ENCODE data around the gene MAP3K10.
A peak's percentile ranks its signal among the peaks of the same experiment; 100 is the strongest.
"Not testable (repeated sequence)": the region's sequence is repeated elsewhere in the genome, so short reads cannot be mapped to it uniquely, and the experiment has no call there.

The MAP3K10 gene

GRCh38 chr19:40165362-40165937 is 25.8 kb upstream of the MAP3K10 start:
- Histone ChIP-seq H4K8ac (ENCODE audit: low read depth, low read length) (no peak overlapping the region), H2BK12ac (ENCODE audit: low read length) (no peak overlapping the region), H3K23ac (ENCODE audit: low read depth, low read length, poor library complexity) (no peak overlapping the region), H3K18ac (ENCODE audit: low read length) (no peak overlapping the region), H3K9ac (ENCODE audit: low read depth, low read length, poor library complexity) (no peak overlapping the region), H3K9me3 (replicated peaks in 1 of 2; ENCODE audit: control insufficient read depth in 2 of 2, insufficient read depth in 1 of 2, low read depth in 1 of 2, low read length in 2 of 2) (no peaks in the 10 kb centered on the region), H3K4me1 (ENCODE audit: control insufficient read depth in 2 of 2, insufficient read depth in 1 of 2, low read depth in 1 of 2, low read length in 2 of 2) (no peaks in the 10 kb centered on the region), H3K36me3 (replicated peaks in 1 of 2; ENCODE audit: control insufficient read depth in 2 of 2, insufficient read depth in 2 of 2, low read length in 2 of 2) (no peaks in the 10 kb centered on the region), H2AK5ac (ENCODE audit: low read depth, low read length) (no peak overlapping the region), H3K4me2 (ENCODE audit: insufficient read depth, low read length, poor library complexity, severe bottlenecking) (no peak overlapping the region), H2BK15ac (ENCODE audit: low read length) (no peak overlapping the region), H3K4me3 (ENCODE audit: low read length in 2 of 2) (no peak overlapping the region), H3K27me3 (ENCODE audit: control insufficient read depth in 3 of 3, insufficient read depth in 3 of 3, low read depth in 1 of 3, low read length in 3 of 3) (no peaks in the 10 kb centered on the region), H4K91ac (ENCODE audit: low read depth, low read length, poor library complexity) (no peak overlapping the region), H3K4ac (ENCODE audit: low read length) (no peak overlapping the region), H2BK5ac (ENCODE audit: low read length) (no peak overlapping the region), H3K27ac (replicated peaks; ENCODE audit: low read length) (no peak overlapping the region), H2BK120ac (ENCODE audit: low read depth, low read length) (no peak overlapping the region), H3K79me1 (ENCODE audit: low read depth, low read length) (no peaks in the 10 kb centered on the region), H3K14ac (ENCODE audit: low read length) (no peak overlapping the region), H2AFZ (ENCODE audit: low read length) (peak overlapping the region; percentile 28)
- DNase-seq (ENCODE audit: low spot score), result peak; percentile 68
- no CpG with 5 or more reads among the region's 10 CpGs for WGBS, 2 donors (ENCODE audit: extremely low coverage in 2 of 2, insufficient read length in 2 of 2, insufficient replicate concordance in 1 of 2)

- H3K4me3 ChIP-seq (ENCODE audit: low read length in 2 of 2); H3K27me3 ChIP-seq (ENCODE audit: control insufficient read depth in 3 of 3, insufficient read depth in 3 of 3, low read depth in 1 of 3, low read length in 3 of 3); H3K4me1 ChIP-seq (ENCODE audit: control insufficient read depth in 2 of 2, insufficient read depth in 1 of 2, low read depth in 1 of 2, low read length in 2 of 2); H3K14ac ChIP-seq (ENCODE audit: low read length); H2BK120ac ChIP-seq (ENCODE audit: low read depth, low read length); H2AK5ac ChIP-seq (ENCODE audit: low read depth, low read length); H3K9me3 ChIP-seq (replicated peaks in 1 of 2; ENCODE audit: control insufficient read depth in 2 of 2, insufficient read depth in 1 of 2, low read depth in 1 of 2, low read length in 2 of 2); H3K4ac ChIP-seq (ENCODE audit: low read length); H3K27ac ChIP-seq (replicated peaks; ENCODE audit: low read length); H3K4me2 ChIP-seq (ENCODE audit: insufficient read depth, low read length, poor library complexity, severe bottlenecking); H2BK15ac ChIP-seq (ENCODE audit: low read length); DNase-seq (ENCODE audit: low spot score); H3K18ac ChIP-seq (ENCODE audit: low read length); H4K8ac ChIP-seq (ENCODE audit: low read depth, low read length); H2BK12ac ChIP-seq (ENCODE audit: low read length); H4K91ac ChIP-seq (ENCODE audit: low read depth, low read length, poor library complexity); H3K79me1 ChIP-seq (ENCODE audit: low read depth, low read length); H3K9ac ChIP-seq (ENCODE audit: low read depth, low read length, poor library complexity); H3K23ac ChIP-seq (ENCODE audit: low read depth, low read length, poor library complexity); H2BK5ac ChIP-seq (ENCODE audit: low read length); H3K36me3 ChIP-seq (replicated peaks in 1 of 2; ENCODE audit: control insufficient read depth in 2 of 2, insufficient read depth in 2 of 2, low read length in 2 of 2): not testable (repeated sequence)
- no CpG with 5 or more reads among the region's 30 CpGs for WGBS, 2 donors (ENCODE audit: extremely low coverage in 2 of 2, insufficient read length in 2 of 2, insufficient replicate concordance in 1 of 2)
- peak overlapping the region; percentile 29 for H2AFZ ChIP-seq (ENCODE audit: low read length)
Measured at GRCh38 chr19:40169482-40170302, 21.5 kb upstream of the MAP3K10 start.

- not testable (repeated sequence) for H3K27me3 ChIP-seq (ENCODE audit: control insufficient read depth in 3 of 3, insufficient read depth in 3 of 3, low read depth in 1 of 3, low read length in 3 of 3); H3K18ac ChIP-seq (ENCODE audit: low read length); H4K8ac ChIP-seq (ENCODE audit: low read depth, low read length); H3K36me3 ChIP-seq (replicated peaks in 1 of 2; ENCODE audit: control insufficient read depth in 2 of 2, insufficient read depth in 2 of 2, low read length in 2 of 2); H2BK120ac ChIP-seq (ENCODE audit: low read depth, low read length); H2AK5ac ChIP-seq (ENCODE audit: low read depth, low read length); H3K9ac ChIP-seq (ENCODE audit: low read depth, low read length, poor library complexity); H3K4me1 ChIP-seq (ENCODE audit: control insufficient read depth in 2 of 2, insufficient read depth in 1 of 2, low read depth in 1 of 2, low read length in 2 of 2); H3K4me2 ChIP-seq (ENCODE audit: insufficient read depth, low read length, poor library complexity, severe bottlenecking); H2BK12ac ChIP-seq (ENCODE audit: low read length); H3K4ac ChIP-seq (ENCODE audit: low read length); DNase-seq (ENCODE audit: low spot score); H3K4me3 ChIP-seq (ENCODE audit: low read length in 2 of 2); H4K91ac ChIP-seq (ENCODE audit: low read depth, low read length, poor library complexity); H3K79me1 ChIP-seq (ENCODE audit: low read depth, low read length); H2BK15ac ChIP-seq (ENCODE audit: low read length); H3K9me3 ChIP-seq (replicated peaks in 1 of 2; ENCODE audit: control insufficient read depth in 2 of 2, insufficient read depth in 1 of 2, low read depth in 1 of 2, low read length in 2 of 2); H3K27ac ChIP-seq (replicated peaks; ENCODE audit: low read length); H3K14ac ChIP-seq (ENCODE audit: low read length); H2BK5ac ChIP-seq (ENCODE audit: low read length); H3K23ac ChIP-seq (ENCODE audit: low read depth, low read length, poor library complexity)
- WGBS, 2 donors (ENCODE audit: extremely low coverage in 2 of 2, insufficient read length in 2 of 2, insufficient replicate concordance in 1 of 2), result no CpG with 5 or more reads among the region's 39 CpGs
- peak overlapping the region; percentile 67 for H2AFZ ChIP-seq (ENCODE audit: low read length)
Measured at GRCh38 chr19:40170303-40170989, 20.8 kb upstream of the MAP3K10 start.

GRCh38 chr19:40171293-40171692 is 19.9 kb upstream of the MAP3K10 start:
- not testable (repeated sequence) for H3K27ac ChIP-seq (replicated peaks; ENCODE audit: low read length); H3K27me3 ChIP-seq (ENCODE audit: control insufficient read depth in 3 of 3, insufficient read depth in 3 of 3, low read depth in 1 of 3, low read length in 3 of 3); H2BK12ac ChIP-seq (ENCODE audit: low read length); H3K18ac ChIP-seq (ENCODE audit: low read length); H3K14ac ChIP-seq (ENCODE audit: low read length); H3K9ac ChIP-seq (ENCODE audit: low read depth, low read length, poor library complexity); H4K91ac ChIP-seq (ENCODE audit: low read depth, low read length, poor library complexity); H3K9me3 ChIP-seq (replicated peaks in 1 of 2; ENCODE audit: control insufficient read depth in 2 of 2, insufficient read depth in 1 of 2, low read depth in 1 of 2, low read length in 2 of 2); DNase-seq (ENCODE audit: low spot score); H2BK15ac ChIP-seq (ENCODE audit: low read length); H2BK120ac ChIP-seq (ENCODE audit: low read depth, low read length); H3K23ac ChIP-seq (ENCODE audit: low read depth, low read length, poor library complexity); H3K4me2 ChIP-seq (ENCODE audit: insufficient read depth, low read length, poor library complexity, severe bottlenecking); H3K4me3 ChIP-seq (ENCODE audit: low read length in 2 of 2); H3K4me1 ChIP-seq (ENCODE audit: control insufficient read depth in 2 of 2, insufficient read depth in 1 of 2, low read depth in 1 of 2, low read length in 2 of 2); H2BK5ac ChIP-seq (ENCODE audit: low read length); H2AK5ac ChIP-seq (ENCODE audit: low read depth, low read length); H3K4ac ChIP-seq (ENCODE audit: low read length); H3K79me1 ChIP-seq (ENCODE audit: low read depth, low read length); H3K36me3 ChIP-seq (replicated peaks in 1 of 2; ENCODE audit: control insufficient read depth in 2 of 2, insufficient read depth in 2 of 2, low read length in 2 of 2); H4K8ac ChIP-seq (ENCODE audit: low read depth, low read length)
- H2AFZ ChIP-seq (ENCODE audit: low read length), result peak overlapping the region; percentile 67
- no CpG with 5 or more reads among the region's 4 CpGs for WGBS, 2 donors (ENCODE audit: extremely low coverage in 2 of 2, insufficient read length in 2 of 2, insufficient replicate concordance in 1 of 2)
